A549 (cell line): ENCODE data around the gene MT2A.

Source experiments
- CHD2 ChIP-seq: fragments of 150-350 bp; IDR thresholded peaks from 2 replicates; pipeline ENCODE4 v1.6.1; 2014; ENCODE audit warnings: low read length; ENCODE audit not compliant: partially characterized antibody
- HOXB5 ChIP-seq: fragments of 250-450 bp; sonication (Bioruptor Pico); IDR thresholded peaks from 2 replicates; pipeline ENCODE4 v1.5.0; 2020; ENCODE audit warnings: mild to moderate bottlenecking, moderate library complexity
- MYC ChIP-seq: IDR thresholded peaks from 2 replicates; pipeline ENCODE4 v1.6.1; 2012; ENCODE audit warnings: mild to moderate bottlenecking, inconsistent platforms, low read length, improper control_type of control experiment, borderline replicate concordance
- POLR2A ChIP-seq: IDR thresholded peaks from 2 replicates; pipeline ENCODE4 v1.6.1; 2012; ENCODE audit warnings: mild to moderate bottlenecking, low read length
- TF ChIP-seq, protein P1 (sequence below): fragments of >200 bp; sonication (Bioruptor Twin); formaldehyde crosslinking; IDR thresholded peaks from 3 replicates; pipeline ENCODE4 v1.5.1; 2016
- TF ChIP-seq, protein P2 (sequence below): fragments of 450-650 bp; IDR thresholded peaks from 2 replicates; pipeline ENCODE4 v1.6.1; 2014; ENCODE audit warnings: antibody characterized with exemption

GRCh38 chr16:56616608-56617211 is 8.3 kb downstream of the MT2A start:
- TF ChIP-seq HOXB5 (CRISPR knock-in tag), result no peak
- TF ChIP-seq, protein P1, sequence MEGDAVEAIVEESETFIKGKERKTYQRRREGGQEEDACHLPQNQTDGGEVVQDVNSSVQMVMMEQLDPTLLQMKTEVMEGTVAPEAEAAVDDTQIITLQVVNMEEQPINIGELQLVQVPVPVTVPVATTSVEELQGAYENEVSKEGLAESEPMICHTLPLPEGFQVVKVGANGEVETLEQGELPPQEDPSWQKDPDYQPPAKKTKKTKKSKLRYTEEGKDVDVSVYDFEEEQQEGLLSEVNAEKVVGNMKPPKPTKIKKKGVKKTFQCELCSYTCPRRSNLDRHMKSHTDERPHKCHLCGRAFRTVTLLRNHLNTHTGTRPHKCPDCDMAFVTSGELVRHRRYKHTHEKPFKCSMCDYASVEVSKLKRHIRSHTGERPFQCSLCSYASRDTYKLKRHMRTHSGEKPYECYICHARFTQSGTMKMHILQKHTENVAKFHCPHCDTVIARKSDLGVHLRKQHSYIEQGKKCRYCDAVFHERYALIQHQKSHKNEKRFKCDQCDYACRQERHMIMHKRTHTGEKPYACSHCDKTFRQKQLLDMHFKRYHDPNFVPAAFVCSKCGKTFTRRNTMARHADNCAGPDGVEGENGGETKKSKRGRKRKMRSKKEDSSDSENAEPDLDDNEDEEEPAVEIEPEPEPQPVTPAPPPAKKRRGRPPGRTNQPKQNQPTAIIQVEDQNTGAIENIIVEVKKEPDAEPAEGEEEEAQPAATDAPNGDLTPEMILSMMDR, result no peak
- no peak for TF ChIP-seq MYC
- TF ChIP-seq, protein P2, sequence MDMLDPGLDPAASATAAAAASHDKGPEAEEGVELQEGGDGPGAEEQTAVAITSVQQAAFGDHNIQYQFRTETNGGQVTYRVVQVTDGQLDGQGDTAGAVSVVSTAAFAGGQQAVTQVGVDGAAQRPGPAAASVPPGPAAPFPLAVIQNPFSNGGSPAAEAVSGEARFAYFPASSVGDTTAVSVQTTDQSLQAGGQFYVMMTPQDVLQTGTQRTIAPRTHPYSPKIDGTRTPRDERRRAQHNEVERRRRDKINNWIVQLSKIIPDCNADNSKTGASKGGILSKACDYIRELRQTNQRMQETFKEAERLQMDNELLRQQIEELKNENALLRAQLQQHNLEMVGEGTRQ, result no peak
- no peak for TF ChIP-seq POLR2A
- no peak for TF ChIP-seq CHD2
